Measurements from ENCODE around the gene ANGPTL2.

Gene ANGPTL2

GRCh38 chr9:127144670-127145445 is 22.4 kb upstream of the ANGPTL2 start:
- no peak for TF ChIP-seq RARB (CRISPR knock-in tag; IDR thresholded peaks at IDR 0.05)
- no peak for TF ChIP-seq CREB5 (CRISPR knock-in tag; IDR thresholded peaks at IDR 0.05; ENCODE audit: low read depth)
- TF ChIP-seq, protein P1, sequence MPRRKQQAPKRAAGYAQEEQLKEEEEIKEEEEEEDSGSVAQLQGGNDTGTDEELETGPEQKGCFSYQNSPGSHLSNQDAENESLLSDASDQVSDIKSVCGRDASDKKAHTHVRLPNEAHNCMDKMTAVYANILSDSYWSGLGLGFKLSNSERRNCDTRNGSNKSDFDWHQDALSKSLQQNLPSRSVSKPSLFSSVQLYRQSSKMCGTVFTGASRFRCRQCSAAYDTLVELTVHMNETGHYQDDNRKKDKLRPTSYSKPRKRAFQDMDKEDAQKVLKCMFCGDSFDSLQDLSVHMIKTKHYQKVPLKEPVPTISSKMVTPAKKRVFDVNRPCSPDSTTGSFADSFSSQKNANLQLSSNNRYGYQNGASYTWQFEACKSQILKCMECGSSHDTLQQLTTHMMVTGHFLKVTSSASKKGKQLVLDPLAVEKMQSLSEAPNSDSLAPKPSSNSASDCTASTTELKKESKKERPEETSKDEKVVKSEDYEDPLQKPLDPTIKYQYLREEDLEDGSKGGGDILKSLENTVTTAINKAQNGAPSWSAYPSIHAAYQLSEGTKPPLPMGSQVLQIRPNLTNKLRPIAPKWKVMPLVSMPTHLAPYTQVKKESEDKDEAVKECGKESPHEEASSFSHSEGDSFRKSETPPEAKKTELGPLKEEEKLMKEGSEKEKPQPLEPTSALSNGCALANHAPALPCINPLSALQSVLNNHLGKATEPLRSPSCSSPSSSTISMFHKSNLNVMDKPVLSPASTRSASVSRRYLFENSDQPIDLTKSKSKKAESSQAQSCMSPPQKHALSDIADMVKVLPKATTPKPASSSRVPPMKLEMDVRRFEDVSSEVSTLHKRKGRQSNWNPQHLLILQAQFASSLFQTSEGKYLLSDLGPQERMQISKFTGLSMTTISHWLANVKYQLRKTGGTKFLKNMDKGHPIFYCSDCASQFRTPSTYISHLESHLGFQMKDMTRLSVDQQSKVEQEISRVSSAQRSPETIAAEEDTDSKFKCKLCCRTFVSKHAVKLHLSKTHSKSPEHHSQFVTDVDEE (CRISPR knock-in tag; IDR thresholded peaks at IDR 0.05) = no peak
- TF ChIP-seq TCF4 (CRISPR knock-in tag; IDR thresholded peaks at IDR 0.05; ENCODE audit: borderline replicate concordance) = no peak
- no peak for TF ChIP-seq ESRRG (CRISPR knock-in tag; IDR thresholded peaks at IDR 0.05)
- no peak for TF ChIP-seq ARNTL (CRISPR knock-in tag; IDR thresholded peaks at IDR 0.05; ENCODE audit: borderline replicate concordance, low read depth)
- TF ChIP-seq PATZ1 (CRISPR knock-in tag; IDR thresholded peaks at IDR 0.05; ENCODE audit: borderline replicate concordance) = no peak
- no peak for TF ChIP-seq SNAI2 (CRISPR knock-in tag; IDR thresholded peaks at IDR 0.05)
- TF ChIP-seq ZNF8 (CRISPR knock-in tag; IDR thresholded peaks at IDR 0.05) = no peak
- TF ChIP-seq, protein P2, sequence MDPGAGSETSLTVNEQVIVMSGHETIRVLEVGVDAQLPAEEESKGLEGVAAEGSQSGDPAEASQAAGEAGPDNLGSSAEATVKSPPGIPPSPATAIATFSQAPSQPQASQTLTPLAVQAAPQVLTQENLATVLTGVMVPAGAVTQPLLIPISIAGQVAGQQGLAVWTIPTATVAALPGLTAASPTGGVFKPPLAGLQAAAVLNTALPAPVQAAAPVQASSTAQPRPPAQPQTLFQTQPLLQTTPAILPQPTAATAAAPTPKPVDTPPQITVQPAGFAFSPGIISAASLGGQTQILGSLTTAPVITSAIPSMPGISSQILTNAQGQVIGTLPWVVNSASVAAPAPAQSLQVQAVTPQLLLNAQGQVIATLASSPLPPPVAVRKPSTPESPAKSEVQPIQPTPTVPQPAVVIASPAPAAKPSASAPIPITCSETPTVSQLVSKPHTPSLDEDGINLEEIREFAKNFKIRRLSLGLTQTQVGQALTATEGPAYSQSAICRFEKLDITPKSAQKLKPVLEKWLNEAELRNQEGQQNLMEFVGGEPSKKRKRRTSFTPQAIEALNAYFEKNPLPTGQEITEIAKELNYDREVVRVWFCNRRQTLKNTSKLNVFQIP (CRISPR knock-in tag; IDR thresholded peaks at IDR 0.05; ENCODE audit: borderline replicate concordance, low read depth) = no peak
- no peak for TF ChIP-seq PPARA (CRISPR knock-in tag; IDR thresholded peaks at IDR 0.05; ENCODE audit: borderline replicate concordance)
- no peak for TF ChIP-seq ZC3H10 (CRISPR knock-in tag; IDR thresholded peaks at IDR 0.05)
- no peak for TF ChIP-seq ISL1 (CRISPR knock-in tag; IDR thresholded peaks at IDR 0.05)
- no peak for TF ChIP-seq ZFP3 (CRISPR knock-in tag; IDR thresholded peaks at IDR 0.05)
- TF ChIP-seq CSDC2 (CRISPR knock-in tag; IDR thresholded peaks at IDR 0.05) = no peak
- TF ChIP-seq TOX (CRISPR knock-in tag; IDR thresholded peaks at IDR 0.05; ENCODE audit: borderline replicate concordance) = no peak
- no peak for TF ChIP-seq OSR1 (CRISPR knock-in tag; IDR thresholded peaks at IDR 0.05)
- ATAC-seq = no peak

DNA sequence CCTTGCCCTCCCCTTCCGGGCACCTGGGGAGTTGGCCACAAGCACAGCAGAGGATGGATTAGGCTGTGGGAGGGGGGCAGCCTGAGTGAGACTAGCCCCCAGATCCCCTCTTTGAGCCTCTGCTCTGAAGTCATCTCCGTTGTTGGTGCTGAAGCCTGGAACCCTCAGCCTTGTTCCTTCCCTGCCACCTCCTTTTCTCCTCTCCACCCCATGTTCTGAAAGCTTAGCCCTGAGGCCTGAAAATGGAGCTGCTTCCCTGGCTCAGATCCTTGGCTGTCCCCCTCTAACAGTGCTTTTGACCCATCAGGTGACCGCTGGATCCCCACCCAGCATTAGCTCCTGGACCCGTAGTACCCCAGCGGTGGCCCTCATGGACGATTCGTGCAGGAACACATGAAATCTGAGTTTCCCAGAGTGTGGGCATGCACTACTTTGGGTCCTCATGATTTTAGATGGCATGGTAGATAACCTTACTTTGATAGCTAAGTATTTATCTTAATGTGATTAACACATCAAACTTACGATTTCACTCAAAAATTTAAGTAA is 21.6 kb upstream of the ANGPTL2 start:
- no peak for ATAC-seq
- TF ChIP-seq ISL1 (CRISPR knock-in tag; IDR thresholded peaks at IDR 0.05) (no peak), BACH2 (CRISPR knock-in tag; IDR thresholded peaks at IDR 0.05; ENCODE audit: borderline replicate concordance) (no peak), PATZ1 (CRISPR knock-in tag; IDR thresholded peaks at IDR 0.05; ENCODE audit: borderline replicate concordance) (no peak)

DNA sequence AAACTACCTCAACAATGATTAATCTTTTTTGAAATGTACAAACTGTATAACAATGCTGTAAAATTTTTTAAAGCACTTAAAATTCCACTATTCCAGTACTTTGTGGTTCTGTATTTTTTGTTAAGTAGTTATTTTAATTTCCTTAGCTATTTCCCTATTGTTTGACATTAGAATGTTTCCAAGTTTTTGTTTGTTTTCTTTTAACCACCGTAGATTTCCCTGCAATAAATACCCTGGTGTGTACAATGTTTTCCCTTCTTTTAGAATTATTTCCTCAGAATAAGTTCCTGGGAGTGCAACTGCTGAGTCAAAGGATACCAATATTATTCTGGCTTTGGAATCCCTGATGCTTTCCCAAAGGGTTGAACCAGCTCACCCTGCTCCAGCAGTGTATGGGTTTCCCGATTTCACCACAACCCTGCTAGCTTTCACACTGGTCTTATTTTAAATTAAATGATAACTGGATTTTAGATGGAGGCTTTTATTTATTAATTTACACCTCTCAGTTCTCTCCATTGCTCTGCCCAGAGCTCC is 20.6 kb upstream of the ANGPTL2 start:
- TF ChIP-seq OSR1 (CRISPR knock-in tag; IDR thresholded peaks at IDR 0.05) (no peak), SNAI2 (CRISPR knock-in tag; IDR thresholded peaks at IDR 0.05) (no peak), BACH2 (CRISPR knock-in tag; IDR thresholded peaks at IDR 0.05; ENCODE audit: borderline replicate concordance) (no peak), ARNTL (CRISPR knock-in tag; IDR thresholded peaks at IDR 0.05; ENCODE audit: borderline replicate concordance, low read depth) (no peak), TCF4 (CRISPR knock-in tag; IDR thresholded peaks at IDR 0.05; ENCODE audit: borderline replicate concordance) (no peak)
- no peak for ATAC-seq
